CD4-positive, CD25-positive, alpha-beta regulatory T cell (primary cell): Measurements from ENCODE around the gene NTMT1. TPM values are rescaled to one million over a fixed set of nuclear protein-coding genes. Genes with fewer than 3 reads are reported as not detected.

ENCODE experiments used
- ATAC-seq, 2 donors: fragments of 150-1000 bp; cut with Tn5 transposase; one replicate each; pipeline ENCODE4 v1.10.0; 2021; ENCODE audit warnings: low read depth in 2 of 2, moderate number of reproducible peaks in 2 of 2, moderate library complexity in 1 of 2
- DNase-seq, 3 donors: peaks; one replicate each; pipeline versions ENCODE4 v3.0.0 to v3.0.0-alpha.2; 2012 to 2022; ENCODE audit warnings: mixed read lengths in 1 of 3
- H3K27ac ChIP-seq: one replicate; pipeline ENCODE4 v1.7.0; 2013; ENCODE audit warnings: mild to moderate bottlenecking, low read length; ENCODE audit not compliant: insufficient read depth, poor library complexity, severe bottlenecking
- H3K27me3 ChIP-seq: one replicate; pipeline ENCODE4 v1.7.0; 2013; ENCODE audit warnings: low read length; ENCODE audit not compliant: control insufficient read depth, insufficient read depth
- H3K36me3 ChIP-seq: one replicate; pipeline ENCODE4 v1.7.0; 2013; ENCODE audit warnings: mild to moderate bottlenecking, low read length, moderate library complexity; ENCODE audit not compliant: control insufficient read depth, insufficient read depth
- H3K4me1 ChIP-seq: 2 replicates; pipeline ENCODE4 v1.7.0; 2013; ENCODE audit warnings: mild to moderate bottlenecking, low read length; ENCODE audit not compliant: insufficient read depth, control insufficient read depth, poor library complexity, severe bottlenecking
- H3K4me3 ChIP-seq: one replicate; pipeline ENCODE4 v1.7.0; 2013; ENCODE audit warnings: low read depth, mild to moderate bottlenecking, low read length, moderate library complexity
- H3K9me3 ChIP-seq, 2 experiments: 1 replicate in 1 of 2; 2 replicates in 1 of 2; pipeline ENCODE4 v1.7.0; 2013; ENCODE audit warnings: low read length in 2 of 2, mild to moderate bottlenecking in 1 of 2, moderate library complexity in 1 of 2; ENCODE audit not compliant: control insufficient read depth in 2 of 2
- H3K27ac Mint-ChIP-seq, 3 donors: one replicate each; pipeline ENCODE4 v1.8.0; 2020 to 2022; ENCODE audit warnings: mild to moderate bottlenecking in 3 of 3, mixed read lengths in 3 of 3, moderate library complexity in 2 of 3
- H3K27me3 Mint-ChIP-seq: one replicate; pipeline ENCODE4 v1.8.0; 2022; ENCODE audit warnings: mild to moderate bottlenecking, mixed read lengths
- H3K36me3 Mint-ChIP-seq: one replicate; pipeline ENCODE4 v1.8.0; 2020; ENCODE audit warnings: mixed read lengths
- H3K4me1 Mint-ChIP-seq, 4 donors: one replicate each; pipeline ENCODE4 v1.8.0; 2020 to 2022; ENCODE audit warnings: mixed read lengths in 4 of 4, mild to moderate bottlenecking in 1 of 4
- H3K4me3 Mint-ChIP-seq, 4 donors: one replicate each; pipeline ENCODE4 v1.8.0; 2020 to 2022; ENCODE audit warnings: mild to moderate bottlenecking in 4 of 4, mixed read lengths in 4 of 4, moderate library complexity in 3 of 4
- H3K9me3 Mint-ChIP-seq, 7 donors: one replicate each; pipeline ENCODE4 v1.8.0; 2020 to 2022; ENCODE audit warnings: mixed read lengths in 7 of 7, mild to moderate bottlenecking in 3 of 7, moderate library complexity in 2 of 7
- polyA plus RNA-seq, 4 donors: library from polyadenylated mRNA; unstranded; fragments of 300-500 nt; fragmentation: Illumina TruSeq; gene quantifications; one replicate each; pipeline ENCODE4 v1.2.3, GENCODE V29; 2021
- total RNA-seq: library from RNA; stranded (reverse); gene quantifications from one replicate; pipeline ENCODE4 v1.2.3, GENCODE V29; 2022

The NTMT1 gene
- total and polyA plus RNA-seq, 5 donors from 2014 or later: 37.4 to 56.7 (median 52.0) TPM

- DNase-seq (no peak), ATAC-seq (no peak)
- Histone ChIP-seq H3K4me1 (peaks cover 26% of the 10 kb centered on the region), H3K27ac (no peak within 1 kb of the TSS), H3K27me3 (peaks cover 9% of the 10 kb centered on the region), H3K4me3 (no peak within 1 kb of the TSS), H3K9me3 (no peaks in the 10 kb centered on the region), H3K36me3 (no peaks in the 10 kb centered on the region)
- H3K4me1 Mint-ChIP-seq: peaks cover 11 to 31% (median 22%) of the 10 kb centered on the region in 4 donors
- peaks cover 4% of the 10 kb centered on the region for H3K36me3 Mint-ChIP-seq
- peaks cover 69% of the 10 kb centered on the region for H3K27me3 Mint-ChIP-seq
- H3K9me3 Mint-ChIP-seq: peaks cover 0 to 3% (median 0%) of the 10 kb centered on the region in 7 donors
- H3K4me3 Mint-ChIP-seq: peak within 1 kb of the TSS in 2 of 4 donors; percentile 13 to 66
- no peak within 1 kb of the TSS for H3K27ac Mint-ChIP-seq
These were observed 5.2 kb upstream of the NTMT1 start, which contains the start of gene C9orf50 for GRCh38 chr9:129620669-129621295. Gene C9orf50, minus strand, starts transcription at chr9:129621101. Its CDS starts 527 bp downstream, at chr9:129620574.

GRCh38 chr9:129623331-129623730, 2.6 kb upstream of the NTMT1 start:
- Mint-ChIP-seq H3K9me3 (peaks cover 0 to 3% (median 0%) of the 10 kb centered on the region in 7 donors), H3K27me3 (peaks cover 54% of the 10 kb centered on the region), H3K4me3 (peak overlapping the region in 1 of 4 donors; percentile 55), H3K36me3 (peaks cover 4% of the 10 kb centered on the region), H3K4me1 (peaks cover 21 to 49% (median 35%) of the 10 kb centered on the region in 4 donors), H3K27ac (peak overlapping the region in 1 of 3 donors; percentile 70)
- DNase-seq (no peak), ATAC-seq (no peak)
- Histone ChIP-seq H3K27ac (no peak overlapping the region), H3K4me3 (no peak overlapping the region), H3K9me3 (no peaks in the 10 kb centered on the region), H3K4me1 (peaks cover 50% of the 10 kb centered on the region), H3K27me3 (peaks cover 9% of the 10 kb centered on the region), H3K36me3 (no peaks in the 10 kb centered on the region)

GRCh38 chr9:129624168-129624759, 1.7 kb upstream of the NTMT1 start:
- Histone ChIP-seq H3K27ac (peak overlapping the region; percentile 94), H3K27me3 (peaks cover 6% of the 10 kb centered on the region), H3K4me1 (peaks cover 52% of the 10 kb centered on the region), H3K4me3 (no peak overlapping the region), H3K36me3 (no peaks in the 10 kb centered on the region), H3K9me3 (no peaks in the 10 kb centered on the region)
- Mint-ChIP-seq H3K27me3 (peaks cover 46% of the 10 kb centered on the region), H3K27ac (peak overlapping the region; percentile 80 to 95 (median 91)), H3K4me3 (peak overlapping the region; percentile 87 to 93 (median 90)), H3K9me3 (peaks cover 0 to 2% (median 0%) of the 10 kb centered on the region in 7 donors), H3K4me1 (peaks cover 17 to 55% (median 39%) of the 10 kb centered on the region in 4 donors), H3K36me3 (no peaks in the 10 kb centered on the region)
- DNase-seq (peak; percentile 45 to 72 (median 56)), ATAC-seq (no peak)

- H3K9me3 Mint-ChIP-seq: peaks cover 0 to 2% (median 0%) of the 10 kb centered on the region in 7 donors
- DNase-seq: peak; percentile 21 to 72 (median 62)
- H3K27me3 ChIP-seq: peaks cover 6% of the 10 kb centered on the region
- ATAC-seq: peak; percentile 40 to 41
- H3K36me3 Mint-ChIP-seq: no peaks in the 10 kb centered on the region
- H3K36me3 ChIP-seq: no peaks in the 10 kb centered on the region
- H3K4me3 ChIP-seq: peak overlapping the region; percentile 45
- peak overlapping the region; percentile 87 to 93 (median 90) for H3K4me3 Mint-ChIP-seq
- H3K27me3 Mint-ChIP-seq: peaks cover 41% of the 10 kb centered on the region
- no peaks in the 10 kb centered on the region for H3K9me3 ChIP-seq
- peaks cover 20 to 58% (median 41%) of the 10 kb centered on the region in 4 donors for H3K4me1 Mint-ChIP-seq
- H3K27ac Mint-ChIP-seq: peak overlapping the region; percentile 43 to 95 (median 91)
- peak overlapping the region; percentile 94 for H3K27ac ChIP-seq
- peaks cover 50% of the 10 kb centered on the region for H3K4me1 ChIP-seq
These were observed 1.0 kb upstream of the NTMT1 start for GRCh38 chr9:129624947-129625346.

- peaks cover 7% of the 10 kb centered on the region for H3K36me3 ChIP-seq
- H3K9me3 Mint-ChIP-seq: peaks cover 0 to 2% (median 0%) of the 10 kb centered on the region in 7 donors
- H3K4me3 ChIP-seq: peak overlapping the region; percentile 84
These were observed 792 bp downstream of the NTMT1 start for GRCh38 chr9:129626625-129627284.

GRCh38 chr9:129627556-129628440, 1.8 kb downstream of the NTMT1 start:
- H3K4me3 Mint-ChIP-seq: peak overlapping the region; percentile 87 to 93 (median 90)
- DNase-seq (no peak), ATAC-seq (no peak)
- peaks cover 13% of the 10 kb centered on the region for H3K36me3 ChIP-seq
- H3K27me3 Mint-ChIP-seq: peaks cover 19% of the 10 kb centered on the region
- H3K9me3 Mint-ChIP-seq: peaks cover 0 to 2% (median 0%) of the 10 kb centered on the region in 7 donors
- peaks cover 4% of the 10 kb centered on the region for H3K36me3 Mint-ChIP-seq
- H3K27me3 ChIP-seq: no peaks in the 10 kb centered on the region
- H3K4me1 Mint-ChIP-seq: peaks cover 22 to 76% (median 57%) of the 10 kb centered on the region in 4 donors
- H3K27ac Mint-ChIP-seq: peak overlapping the region in 2 of 3 donors; percentile 95 to 97
- H3K9me3 ChIP-seq: no peaks in the 10 kb centered on the region
- H3K4me1 ChIP-seq: peaks cover 45% of the 10 kb centered on the region
- H3K27ac ChIP-seq: peak overlapping the region; percentile 6
- peak overlapping the region; percentile 84 for H3K4me3 ChIP-seq

More at GRCh38 chr9:129626625-129627284, 792 bp downstream of the NTMT1 start:
- Mint-ChIP-seq H3K27ac (peak overlapping the region; percentile 12 to 97 (median 95)), H3K36me3 (no peaks in the 10 kb centered on the region), H3K4me3 (peak overlapping the region; percentile 87 to 93 (median 90)), H3K4me1 (peaks cover 22 to 71% (median 55%) of the 10 kb centered on the region in 4 donors), H3K27me3 (peaks cover 29% of the 10 kb centered on the region)
- DNase-seq: peak; percentile 38 to 62 (median 47)
- H3K27me3 ChIP-seq: no peaks in the 10 kb centered on the region
- peak overlapping the region; percentile 94 for H3K27ac ChIP-seq
- H3K9me3 ChIP-seq: no peaks in the 10 kb centered on the region
- ATAC-seq: peak; percentile 22 to 26
- peaks cover 44% of the 10 kb centered on the region for H3K4me1 ChIP-seq

GRCh38 chr9:129628709-129629108, 2.7 kb downstream of the NTMT1 start:
- Mint-ChIP-seq H3K9me3 (no peaks in the 10 kb centered on the region), H3K4me1 (peaks cover 18 to 72% (median 54%) of the 10 kb centered on the region in 4 donors)

More at GRCh38 chr9:129628709-129629108, 2.7 kb downstream of the NTMT1 start:
- Histone ChIP-seq H3K9me3 (no peaks in the 10 kb centered on the region), H3K27me3 (no peaks in the 10 kb centered on the region), H3K4me1 (peaks cover 45% of the 10 kb centered on the region), H3K27ac (no peak overlapping the region), H3K4me3 (no peak overlapping the region), H3K36me3 (peaks cover 19% of the 10 kb centered on the region)
- Mint-ChIP-seq H3K27me3 (peaks cover 14% of the 10 kb centered on the region), H3K4me3 (peak overlapping the region in 3 of 4 donors; percentile 33 to 91 (median 57)), H3K36me3 (peaks cover 4% of the 10 kb centered on the region), H3K27ac (peak overlapping the region in 2 of 3 donors; percentile 20 to 95)
- no peak for ATAC-seq
- no peak for DNase-seq
